HG03103 (cell line): Measurements from ENCODE around the gene OR2S2.
"Not testable (repeated sequence)": the region's sequence is repeated elsewhere in the genome, so short reads cannot be mapped to it uniquely, and the experiment has no call there.

ENCODE experiments used
- ATAC-seq: cut with Tn5 transposase; IDR thresholded peaks from one replicate; pipeline ENCODE4 v1.9.1; 2021; ENCODE audit warnings: low read depth; ENCODE audit not compliant: unreplicated experiment

Gene OR2S2, protein sequence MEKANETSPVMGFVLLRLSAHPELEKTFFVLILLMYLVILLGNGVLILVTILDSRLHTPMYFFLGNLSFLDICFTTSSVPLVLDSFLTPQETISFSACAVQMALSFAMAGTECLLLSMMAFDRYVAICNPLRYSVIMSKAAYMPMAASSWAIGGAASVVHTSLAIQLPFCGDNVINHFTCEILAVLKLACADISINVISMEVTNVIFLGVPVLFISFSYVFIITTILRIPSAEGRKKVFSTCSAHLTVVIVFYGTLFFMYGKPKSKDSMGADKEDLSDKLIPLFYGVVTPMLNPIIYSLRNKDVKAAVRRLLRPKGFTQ

DNA sequence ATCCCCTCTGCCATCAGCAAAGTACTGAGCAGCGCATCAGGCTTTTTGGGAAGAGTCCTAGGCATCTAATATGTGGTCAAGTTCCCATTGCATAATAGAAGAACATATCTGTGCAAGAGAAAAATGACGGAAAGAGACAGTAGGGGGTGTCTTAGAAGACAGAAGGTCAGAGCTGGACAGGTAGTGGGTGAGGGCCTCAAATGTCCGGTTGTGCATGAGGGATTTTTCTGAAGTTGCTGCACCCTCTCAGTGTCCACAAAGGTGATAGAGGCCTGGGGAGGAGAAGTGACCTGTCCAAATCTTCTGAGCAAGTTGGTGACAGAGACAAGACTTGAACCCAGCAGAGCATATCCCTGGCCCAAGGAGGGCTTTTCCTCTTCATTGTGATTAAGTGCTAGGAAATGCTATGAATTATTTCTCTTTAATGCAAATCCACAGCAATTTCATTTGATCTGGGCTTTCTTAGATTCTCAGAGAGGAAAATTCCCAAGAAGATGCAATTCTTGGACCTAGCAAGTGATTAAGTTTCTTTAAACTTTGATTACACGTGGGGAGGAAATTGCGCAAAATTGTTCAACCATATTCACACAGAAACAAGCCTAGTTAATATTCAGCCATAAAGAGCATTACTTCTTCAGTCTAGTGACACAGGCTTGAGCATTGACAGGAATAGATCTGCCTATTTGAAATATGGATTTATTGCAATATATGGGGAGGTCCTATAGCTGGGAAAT, at the start of gene OR2S2:
TSS of gene OR2S2 (minus strand) at position 51 of the 734 bp plus-strand sequence. CDS start 56 bp downstream, outside the sequence.
- ATAC-seq = no peak

DNA sequence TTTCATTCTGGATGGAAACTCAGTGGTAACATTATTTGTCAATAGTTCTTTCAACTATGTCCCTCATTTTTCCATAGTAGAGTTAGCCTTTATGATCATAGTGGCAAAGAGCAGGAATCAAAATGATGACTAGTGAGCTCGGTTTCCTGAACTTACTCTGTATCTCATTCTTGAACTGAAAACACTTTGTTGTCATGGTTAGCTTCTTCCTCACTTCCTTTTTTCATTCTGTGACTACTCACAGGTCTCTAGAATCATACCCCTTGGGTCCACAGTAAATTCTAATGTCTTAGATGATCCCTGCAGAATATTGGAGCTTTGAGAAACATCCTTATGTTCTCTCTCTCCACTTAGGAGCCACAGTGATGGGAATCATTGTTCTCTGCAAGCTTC, 49.4 kb upstream of the OR2S2 start:
- ATAC-seq = no peak

DNA sequence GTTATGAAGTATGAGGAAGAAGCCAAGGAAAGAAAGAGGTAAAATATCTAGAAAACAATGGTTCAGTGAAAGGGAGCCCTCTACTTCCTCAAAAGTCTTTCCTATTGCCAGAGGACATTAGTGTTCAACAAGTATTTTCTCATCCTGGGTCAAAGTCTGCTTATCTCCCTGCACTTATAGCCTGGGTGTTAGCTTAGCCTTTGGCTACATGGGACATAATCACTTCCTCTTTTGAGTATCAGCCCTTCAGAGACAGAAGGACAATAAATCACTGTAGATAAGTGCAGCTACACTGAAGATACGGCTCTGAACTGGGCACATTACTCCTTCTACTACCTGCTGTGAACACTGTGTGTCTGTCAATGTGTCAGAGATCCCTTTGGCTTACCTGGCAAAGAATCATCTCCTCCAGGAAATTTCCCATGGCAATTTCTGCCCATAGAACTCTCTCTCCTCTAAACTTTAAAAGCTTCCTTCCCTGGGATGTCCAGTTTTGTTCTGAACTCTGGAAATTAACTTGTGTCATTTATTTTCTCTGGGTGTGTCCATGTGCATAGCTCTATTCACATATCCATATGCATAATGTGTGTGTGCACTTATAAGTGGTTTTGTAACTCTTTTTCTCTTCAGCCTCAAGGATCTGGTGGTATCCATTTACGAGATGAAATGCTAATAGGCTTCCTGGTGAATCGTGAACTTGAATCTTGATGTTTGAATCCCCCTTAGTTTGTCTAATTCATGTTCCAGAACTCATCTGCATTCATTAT, 48.8 kb upstream of the OR2S2 start:
- no peak for ATAC-seq

DNA sequence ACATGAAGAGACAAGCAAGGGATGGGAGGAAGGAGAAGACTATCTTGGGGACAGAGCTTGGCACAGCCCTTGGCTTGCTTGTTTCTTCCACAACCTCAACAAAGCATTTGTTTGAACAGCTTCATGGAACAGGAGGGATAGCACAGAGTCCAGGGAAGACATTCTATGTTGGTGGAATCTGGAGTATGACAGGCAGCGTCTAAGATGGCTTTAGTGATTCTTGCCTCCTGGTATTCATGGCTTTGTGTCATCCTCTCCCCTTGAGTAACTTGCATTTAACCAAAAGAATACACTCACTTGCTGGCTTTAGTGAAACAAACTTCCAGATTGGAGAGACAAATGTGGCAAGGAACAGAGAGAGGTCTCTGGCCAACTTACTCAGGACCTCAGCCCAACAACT, 47.9 kb upstream of the OR2S2 start:
- no peak for ATAC-seq

DNA sequence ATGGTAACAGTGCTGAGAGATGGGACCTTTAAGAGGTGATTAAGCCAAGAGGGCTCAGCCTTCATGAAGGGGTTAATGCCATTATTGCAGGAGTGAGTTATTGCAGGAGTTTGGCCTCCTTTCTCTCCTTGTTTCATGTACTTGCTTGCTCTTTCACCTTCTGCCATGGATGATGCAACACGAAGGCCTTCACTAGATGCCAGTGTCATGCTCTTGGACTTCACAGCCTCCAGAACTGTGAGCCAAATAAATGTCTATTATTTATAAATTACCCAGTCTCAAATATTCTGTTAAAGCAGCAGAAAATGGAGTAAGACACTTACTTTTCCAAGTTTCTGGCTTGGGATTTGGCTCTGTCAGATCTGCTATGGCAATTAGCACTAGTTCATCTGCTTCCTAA, 40.4 kb upstream of the OR2S2 start:
- no peak for ATAC-seq

DNA sequence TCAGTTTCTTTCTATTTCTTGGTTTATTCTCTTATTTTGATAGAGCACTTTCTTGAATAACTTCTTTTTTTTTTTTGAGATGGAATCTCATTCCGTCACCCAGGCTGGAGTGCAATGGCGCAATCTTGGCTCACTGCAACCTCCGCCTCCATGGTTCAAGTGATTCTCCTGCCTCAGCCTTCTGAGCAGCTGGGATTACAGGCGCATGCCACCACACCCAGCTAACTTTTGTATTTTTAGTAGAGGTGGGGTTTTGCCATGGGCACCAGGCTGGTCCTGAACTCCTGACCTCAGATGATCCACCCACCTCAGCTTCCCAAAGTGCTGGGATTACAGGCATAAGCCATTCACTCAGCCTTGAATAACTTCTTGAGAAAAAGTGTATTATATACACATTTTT, 39.1 kb upstream of the OR2S2 start:
- ATAC-seq = not testable (repeated sequence)

DNA sequence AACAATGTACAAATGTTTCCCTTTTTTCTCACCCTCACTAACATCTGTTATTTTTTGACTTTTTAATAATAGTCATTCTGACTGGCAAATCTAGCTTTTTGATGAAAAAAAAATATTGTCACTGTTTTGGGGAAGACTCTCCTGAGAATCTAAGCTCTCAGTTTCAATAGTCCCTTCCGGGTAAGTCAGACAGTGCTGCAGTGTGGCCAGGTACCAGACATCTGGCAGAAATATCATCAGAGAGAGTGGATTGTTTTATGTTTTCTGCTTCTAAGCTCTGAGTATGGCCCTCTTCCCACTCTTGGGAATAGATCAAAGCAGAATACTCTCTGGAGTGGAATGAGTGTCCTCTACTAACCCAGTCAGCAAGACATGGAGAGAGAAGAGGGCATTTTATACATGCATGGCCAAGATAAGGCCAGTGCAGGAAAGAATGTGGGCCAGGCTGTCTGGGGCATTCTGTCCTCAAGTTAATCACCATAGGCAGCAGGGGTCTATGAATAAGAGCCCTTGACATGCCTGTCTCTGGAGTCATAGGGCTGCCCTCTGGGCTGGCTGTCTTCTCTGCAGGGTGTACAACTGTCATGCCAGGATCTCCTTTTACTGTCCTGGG, 38.5 kb upstream of the OR2S2 start:
- ATAC-seq = no peak

DNA sequence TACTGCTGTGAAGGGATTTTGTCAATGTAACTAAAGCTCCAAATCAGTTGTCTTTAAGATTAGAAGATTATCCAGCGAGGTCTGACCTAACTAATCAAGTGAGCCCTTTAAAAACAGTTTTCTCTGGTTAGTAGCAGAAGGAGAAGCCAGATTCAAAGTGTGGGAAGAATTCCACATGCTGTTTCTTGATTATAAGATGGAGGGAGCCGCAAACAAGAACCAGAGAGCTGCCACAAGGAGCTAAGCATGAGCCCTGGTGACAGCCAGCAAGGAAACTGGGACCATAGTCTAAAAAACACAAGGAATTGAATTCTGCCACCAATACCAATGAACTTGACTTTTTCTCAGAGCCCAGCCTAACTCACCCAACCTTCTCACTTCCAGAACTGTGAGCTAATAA, 37.0 kb upstream of the OR2S2 start:
- ATAC-seq = no peak

DNA sequence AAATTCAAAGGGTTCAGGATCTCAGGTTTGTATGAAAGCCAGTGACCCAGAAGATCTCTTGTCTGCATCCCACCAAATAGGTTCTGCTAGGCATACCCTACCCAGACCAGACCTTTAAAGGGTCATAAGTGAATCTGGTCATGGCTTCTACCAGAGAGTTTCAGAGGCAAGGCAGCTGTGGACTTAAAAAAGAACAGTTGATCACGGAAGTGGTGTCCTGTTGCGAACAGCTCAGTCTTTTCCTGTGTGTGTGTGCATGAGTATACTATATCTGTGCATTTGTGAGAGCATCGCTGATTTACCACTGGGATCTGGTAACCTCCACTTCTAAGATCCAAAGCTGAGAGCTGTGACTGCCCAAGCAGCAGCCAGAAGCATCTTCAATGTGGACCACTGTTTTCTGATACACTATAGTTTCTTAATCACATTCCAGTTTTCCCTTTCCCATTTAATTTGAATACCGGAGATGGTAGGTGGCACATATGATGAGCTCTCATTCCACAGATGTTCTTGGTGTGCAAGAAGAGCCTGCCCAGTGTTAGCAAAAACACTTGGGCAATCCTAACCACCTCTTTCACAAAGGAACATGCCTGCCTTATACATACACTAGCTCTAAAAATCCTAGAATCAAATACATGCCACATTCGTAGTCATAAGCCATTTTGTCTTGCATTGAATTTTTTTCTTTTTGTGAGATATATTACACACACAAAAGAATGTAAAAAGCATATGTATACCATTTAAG, 36.2 kb upstream of the OR2S2 start:
- no peak for ATAC-seq

DNA sequence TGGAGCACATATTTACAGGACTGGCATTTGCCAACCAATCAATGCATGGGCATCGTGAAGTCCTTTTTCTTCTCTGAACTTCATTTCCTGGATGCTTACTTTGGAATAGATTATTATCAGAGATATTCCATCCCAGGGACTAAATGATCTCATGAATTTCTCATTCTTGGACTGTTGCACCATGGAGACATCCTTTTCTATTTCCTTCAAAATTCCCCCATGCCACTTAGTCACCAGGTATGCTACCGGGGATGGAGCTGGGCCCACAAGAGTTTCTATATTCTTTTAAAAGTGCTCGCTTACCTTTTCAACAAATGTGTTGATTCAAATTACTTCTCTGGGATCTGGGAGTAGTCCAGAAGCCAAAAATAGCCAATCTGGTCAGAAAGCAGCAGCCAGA, 35.2 kb upstream of the OR2S2 start:
- ATAC-seq = not testable (repeated sequence)

DNA sequence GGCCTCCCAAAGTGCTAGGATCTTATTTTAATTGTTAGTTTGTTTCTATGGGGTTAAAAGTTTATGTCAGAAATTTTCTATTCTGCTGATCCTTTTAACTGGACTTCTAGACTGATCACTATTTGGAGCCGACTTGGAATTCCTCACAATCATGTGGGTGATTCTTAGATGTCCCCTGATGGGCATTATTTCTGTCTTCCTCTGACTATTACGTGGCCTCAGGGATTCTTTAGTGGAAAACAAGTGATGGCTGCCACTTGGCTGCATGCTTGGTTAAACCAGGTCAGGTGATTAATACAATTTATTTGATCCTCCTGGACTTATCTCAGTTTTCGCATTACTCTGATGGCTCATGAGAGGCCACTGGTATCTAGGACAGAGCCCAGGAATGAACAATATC, 32.2 kb upstream of the OR2S2 start:
- no peak for ATAC-seq

DNA sequence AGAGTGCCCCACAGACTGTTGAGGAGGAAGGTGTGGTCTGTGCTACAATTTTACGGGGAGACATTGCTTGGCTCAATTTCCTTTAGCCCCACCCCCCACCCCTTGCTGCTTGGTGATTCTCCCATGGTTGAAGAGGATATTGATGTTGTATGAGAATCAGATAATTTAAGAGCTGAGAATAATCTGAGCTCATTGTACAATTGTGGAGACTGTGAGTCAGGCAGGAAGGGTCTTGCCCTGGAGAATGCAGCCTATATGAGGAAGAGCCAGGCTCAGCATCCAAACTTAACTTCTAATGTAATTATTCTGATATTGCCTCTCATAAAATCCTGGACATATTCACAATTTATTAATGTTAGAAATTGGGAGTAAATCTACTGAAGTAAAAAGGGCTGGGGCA, 26.1 kb upstream of the OR2S2 start:
- ATAC-seq = no peak

DNA sequence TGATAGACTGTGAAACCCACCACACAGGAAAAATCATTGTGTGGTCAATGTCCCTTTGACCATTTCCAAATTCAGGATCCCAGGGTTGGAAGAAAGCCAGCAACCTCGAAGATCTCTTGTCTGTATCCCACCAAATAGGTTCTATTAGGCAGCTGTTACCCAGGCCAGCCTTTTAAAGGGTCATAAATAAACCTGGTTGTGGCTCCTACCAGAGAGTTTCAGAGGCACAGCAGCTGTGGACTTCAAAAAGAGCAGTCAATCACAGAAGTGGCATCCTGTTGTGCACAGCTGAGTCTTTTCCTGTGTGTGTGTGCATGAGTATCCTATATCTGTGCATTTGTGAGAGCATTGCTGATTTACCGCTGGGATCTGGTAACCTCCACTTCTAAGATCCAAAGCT, 23.7 kb upstream of the OR2S2 start:
- ATAC-seq = no peak

DNA sequence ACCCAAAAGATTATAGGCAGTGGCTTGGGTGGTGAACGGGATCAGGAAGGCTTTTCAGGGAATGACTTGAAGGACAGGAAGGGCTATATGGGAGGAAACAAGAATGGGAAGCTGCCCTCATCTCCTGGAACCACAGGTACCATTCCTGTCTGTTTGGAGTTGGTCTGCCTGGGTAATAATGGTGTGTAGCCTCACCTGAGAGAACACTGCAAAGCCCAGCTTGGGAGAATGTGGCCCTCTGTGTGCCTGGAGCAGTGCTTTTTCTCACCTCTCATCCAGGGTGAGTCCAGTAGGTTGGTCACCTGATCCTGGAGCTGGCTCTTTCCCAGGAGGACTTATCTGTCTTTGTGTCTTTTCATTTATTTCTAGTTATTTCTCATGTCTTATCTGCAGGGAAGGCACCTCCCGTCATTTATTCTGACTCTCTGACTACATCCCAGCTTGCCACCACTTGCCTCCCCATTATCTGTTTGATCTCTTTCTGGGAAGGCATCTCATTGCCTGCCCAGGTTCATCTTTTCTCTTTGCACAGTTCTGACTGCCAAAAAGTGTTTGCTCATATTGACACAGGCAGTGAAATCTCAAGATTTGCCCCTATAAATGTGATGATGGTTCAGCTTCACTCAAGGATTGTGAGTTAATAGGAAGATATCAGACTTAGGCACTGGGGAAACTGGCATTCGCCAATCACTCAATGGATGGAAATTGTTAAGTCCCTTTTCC, 22.5 kb upstream of the OR2S2 start:
- ATAC-seq = no peak

DNA sequence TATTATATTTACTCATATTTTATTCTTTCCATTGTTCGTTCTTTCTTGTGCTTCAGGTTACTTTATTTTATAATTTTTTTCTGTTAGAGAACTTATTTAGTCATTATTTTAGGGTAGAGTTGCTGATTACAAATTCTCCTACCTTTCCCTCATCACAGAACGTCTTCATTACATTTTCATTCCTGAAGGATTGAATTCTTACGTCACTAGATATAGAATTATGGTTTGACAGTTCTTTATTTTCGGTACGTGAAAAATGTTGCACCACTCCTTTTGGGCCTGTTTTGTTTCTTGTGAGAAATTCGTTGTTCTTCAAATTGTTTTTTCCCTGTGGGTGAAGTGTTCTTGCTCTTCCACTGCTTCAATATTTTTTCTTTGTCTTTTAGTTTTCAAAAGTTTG, 20.8 kb upstream of the OR2S2 start:
- no peak for ATAC-seq

DNA sequence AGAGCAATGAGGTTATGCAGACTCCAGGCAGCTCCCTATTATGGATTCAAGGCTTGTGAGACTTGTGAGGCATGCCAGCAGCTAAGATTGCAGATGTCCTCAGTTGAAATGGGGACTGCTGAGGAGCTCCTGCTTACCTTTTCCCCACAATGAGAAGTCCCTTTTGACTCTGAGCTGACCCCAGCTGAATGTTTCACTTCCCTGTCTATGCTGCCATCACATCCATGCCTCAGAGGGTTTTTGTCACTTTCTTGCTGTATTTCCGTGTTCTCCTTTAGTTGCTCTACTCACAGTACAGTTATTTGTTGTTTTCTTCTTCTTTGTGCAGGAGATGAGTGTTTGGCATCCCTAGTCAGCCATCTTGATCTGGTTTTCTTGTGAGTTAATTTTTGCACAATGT, 18.8 kb upstream of the OR2S2 start:
- peak; percentile 61 for ATAC-seq

DNA sequence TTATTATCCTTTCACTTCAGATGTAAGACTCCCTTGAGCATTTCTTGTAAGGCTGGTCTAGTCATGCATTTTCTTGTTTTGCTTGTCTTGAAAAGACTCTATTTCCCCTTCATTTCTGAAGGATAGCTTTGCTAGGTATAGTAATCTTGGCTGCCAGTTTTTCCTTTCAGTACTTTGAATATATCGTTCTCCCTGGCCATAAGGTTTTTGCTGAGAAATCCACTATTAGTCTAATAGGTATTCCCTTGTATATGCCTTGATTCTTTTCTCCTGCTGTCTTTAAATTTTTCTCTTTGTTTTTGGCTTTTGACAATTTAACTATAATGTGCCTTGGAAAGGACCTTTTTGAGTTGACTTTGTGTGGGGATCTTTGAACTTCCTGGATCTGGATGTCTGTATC, 16.8 kb upstream of the OR2S2 start:
- no peak for ATAC-seq

DNA sequence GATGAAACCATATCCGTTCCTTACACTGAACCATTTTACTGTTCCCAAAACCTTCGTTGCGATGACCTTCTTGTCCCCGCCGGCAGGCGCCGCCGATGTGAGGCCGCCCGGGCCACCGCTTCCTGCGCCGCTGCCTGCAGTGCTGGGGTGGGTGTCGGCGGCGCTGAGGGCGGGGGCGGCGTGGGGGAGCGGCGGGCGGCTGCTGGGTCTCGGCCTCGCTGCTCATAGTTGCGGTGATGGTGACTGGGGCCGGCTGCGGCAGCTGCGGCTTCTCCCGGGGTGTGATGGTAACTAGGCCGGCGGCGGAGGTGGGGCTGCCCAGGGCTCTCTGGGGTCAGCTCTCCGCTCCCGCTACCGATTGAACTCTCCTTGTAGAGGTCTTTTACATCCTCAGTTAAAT, 14.1 kb upstream of the OR2S2 start:
- no peak for ATAC-seq

DNA sequence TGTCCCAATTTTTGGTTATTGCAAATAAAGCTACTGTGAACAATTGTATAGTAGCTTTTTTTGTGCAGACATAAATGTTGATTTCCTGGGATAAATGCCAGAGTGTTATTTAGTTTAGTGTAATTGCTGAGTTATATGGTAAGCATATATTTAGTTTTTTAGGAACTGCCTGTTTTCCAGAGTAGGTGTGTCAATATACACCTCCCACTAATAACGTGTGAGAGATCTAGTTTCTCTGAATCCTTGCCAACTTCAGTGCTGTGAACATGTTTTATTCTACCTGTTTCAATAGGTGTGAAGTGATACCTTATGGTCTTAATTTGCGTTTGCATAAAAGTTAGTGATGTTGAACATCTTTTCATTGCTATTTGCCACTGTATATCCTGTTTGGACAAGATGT, 9.1 kb upstream of the OR2S2 start:
- ATAC-seq = no peak

DNA sequence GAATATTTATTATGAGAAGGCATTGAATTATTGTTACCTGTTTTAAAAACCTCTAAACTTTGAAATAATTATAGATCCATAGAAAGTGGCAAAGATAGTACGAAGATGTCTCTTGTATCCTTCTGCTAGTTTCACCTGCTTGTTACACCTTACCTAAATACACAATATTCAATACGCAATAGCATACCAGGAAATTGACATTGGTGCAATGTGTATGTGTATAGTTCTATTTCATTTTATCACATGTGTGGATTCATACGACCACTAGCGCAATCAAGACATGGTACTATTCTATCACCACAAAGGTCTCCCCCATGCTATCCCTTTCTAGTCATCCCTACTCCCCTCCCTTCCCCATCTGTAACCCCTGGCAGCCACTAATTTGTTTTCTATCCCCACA, 8.5 kb upstream of the OR2S2 start:
- ATAC-seq = no peak
